ENCODE data around the gene C10orf71.

DNA sequence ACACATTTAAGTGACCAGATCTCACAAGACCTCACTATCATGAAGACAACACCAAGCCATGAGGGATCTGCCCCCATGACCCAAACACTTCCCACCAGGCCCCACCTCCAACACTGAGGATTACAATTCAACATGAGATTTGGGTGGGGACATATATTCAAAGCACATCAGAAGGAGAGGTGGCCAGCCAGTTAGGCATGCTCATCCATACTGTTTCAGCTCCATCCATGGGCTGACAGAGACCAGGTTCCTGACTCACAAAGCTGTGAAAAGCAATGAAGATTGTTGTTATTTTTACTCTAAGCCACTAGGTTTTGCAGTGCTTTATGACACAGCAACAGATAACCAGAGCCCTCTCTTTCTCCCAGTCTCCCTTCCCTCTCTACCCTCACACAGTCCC lies 36.0 kb downstream of the C10orf71 start:
- TF ChIP-seq POLR2AphosphoS5 (IDR thresholded peaks at IDR 0.05) (no peak), POLR2A (IDR thresholded peaks at IDR 0.05) (no peak)
- TF ChIP-seq, protein P1, sequence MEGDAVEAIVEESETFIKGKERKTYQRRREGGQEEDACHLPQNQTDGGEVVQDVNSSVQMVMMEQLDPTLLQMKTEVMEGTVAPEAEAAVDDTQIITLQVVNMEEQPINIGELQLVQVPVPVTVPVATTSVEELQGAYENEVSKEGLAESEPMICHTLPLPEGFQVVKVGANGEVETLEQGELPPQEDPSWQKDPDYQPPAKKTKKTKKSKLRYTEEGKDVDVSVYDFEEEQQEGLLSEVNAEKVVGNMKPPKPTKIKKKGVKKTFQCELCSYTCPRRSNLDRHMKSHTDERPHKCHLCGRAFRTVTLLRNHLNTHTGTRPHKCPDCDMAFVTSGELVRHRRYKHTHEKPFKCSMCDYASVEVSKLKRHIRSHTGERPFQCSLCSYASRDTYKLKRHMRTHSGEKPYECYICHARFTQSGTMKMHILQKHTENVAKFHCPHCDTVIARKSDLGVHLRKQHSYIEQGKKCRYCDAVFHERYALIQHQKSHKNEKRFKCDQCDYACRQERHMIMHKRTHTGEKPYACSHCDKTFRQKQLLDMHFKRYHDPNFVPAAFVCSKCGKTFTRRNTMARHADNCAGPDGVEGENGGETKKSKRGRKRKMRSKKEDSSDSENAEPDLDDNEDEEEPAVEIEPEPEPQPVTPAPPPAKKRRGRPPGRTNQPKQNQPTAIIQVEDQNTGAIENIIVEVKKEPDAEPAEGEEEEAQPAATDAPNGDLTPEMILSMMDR (IDR thresholded peaks at IDR 0.05) = no peak
